Measurements from ENCODE around the gene HYAL1. TPM values are rescaled to one million over a fixed set of nuclear protein-coding genes. Genes with fewer than 3 reads are reported as not detected.

Gene HYAL1
- total and polyA plus RNA-seq, 9 donors, result 0.86 to 2.5 (median 1.7) TPM

- Histone ChIP-seq H3K4me1 (ENCODE audit: control insufficient read depth, insufficient read depth, low read length) (peaks cover 62% of the 10 kb centered on the region), H3K27me3 (ENCODE audit: control insufficient read depth, insufficient read depth, low read length) (no peaks in the 10 kb centered on the region), H3K27ac (ENCODE audit: low read length) (peak overlapping the region; percentile 96), H3K36me3 (ENCODE audit: control insufficient read depth, insufficient read depth, low read length) (peaks cover 23% of the 10 kb centered on the region), H3K9me3 (replicated peaks; ENCODE audit: control insufficient read depth, low read depth, low read length) (no peaks in the 10 kb centered on the region), H3K4me3 (ENCODE audit: low read length) (no peak overlapping the region)
- peak; percentile 80 for DNase-seq
- 71% methylated on average over 3 of the region's 4 CpGs for WGBS (ENCODE audit: insufficient coverage)
Measured at GRCh38 chr3:50324351-50325112, 21.2 kb upstream of the HYAL1 start.

GRCh38 chr3:50323614-50324199, 20.3 kb upstream of the HYAL1 start:
- Histone ChIP-seq H3K27ac (ENCODE audit: low read length) (peak overlapping the region; percentile 96), H3K27me3 (ENCODE audit: control insufficient read depth, insufficient read depth, low read length) (no peaks in the 10 kb centered on the region), H3K36me3 (ENCODE audit: control insufficient read depth, insufficient read depth, low read length) (peaks cover 28% of the 10 kb centered on the region), H3K9me3 (replicated peaks; ENCODE audit: control insufficient read depth, low read depth, low read length) (no peaks in the 10 kb centered on the region), H3K4me3 (ENCODE audit: low read length) (no peak overlapping the region), H3K4me1 (ENCODE audit: control insufficient read depth, insufficient read depth, low read length) (peaks cover 69% of the 10 kb centered on the region)
- WGBS (ENCODE audit: insufficient coverage), result 54% methylated on average over 4 of the region's 5 CpGs
- peak; percentile 64 for DNase-seq

- peak; percentile 81 for DNase-seq
- Histone ChIP-seq H3K27me3 (ENCODE audit: control insufficient read depth, insufficient read depth, low read length) (no peaks in the 10 kb centered on the region), H3K4me3 (ENCODE audit: low read length) (no peak overlapping the region), H3K4me1 (ENCODE audit: control insufficient read depth, insufficient read depth, low read length) (peaks cover 69% of the 10 kb centered on the region), H3K9me3 (replicated peaks; ENCODE audit: control insufficient read depth, low read depth, low read length) (no peaks in the 10 kb centered on the region), H3K27ac (ENCODE audit: low read length) (peak overlapping the region; percentile 96), H3K36me3 (ENCODE audit: control insufficient read depth, insufficient read depth, low read length) (peaks cover 34% of the 10 kb centered on the region)
- WGBS (ENCODE audit: insufficient coverage), result 16% methylated on average over 3 of the region's 4 CpGs
Measured at GRCh38 chr3:50323092-50323600, 19.8 kb upstream of the HYAL1 start.

GRCh38 chr3:50322386-50323091, 19.2 kb upstream of the HYAL1 start, which contains the start of gene HYAL2:
Gene HYAL2, minus strand, starts transcription at chr3:50322745. Its CDS starts 2,256 bp downstream, at chr3:50320489.
- peak; percentile 51 for DNase-seq
- Histone ChIP-seq H3K27ac (ENCODE audit: low read length) (peak within 1 kb of the TSS; percentile 96), H3K9me3 (replicated peaks; ENCODE audit: control insufficient read depth, low read depth, low read length) (no peaks in the 10 kb centered on the region), H3K27me3 (ENCODE audit: control insufficient read depth, insufficient read depth, low read length) (no peaks in the 10 kb centered on the region), H3K4me3 (ENCODE audit: low read length) (peak within 1 kb of the TSS; percentile 74), H3K4me1 (ENCODE audit: control insufficient read depth, insufficient read depth, low read length) (peaks cover 73% of the 10 kb centered on the region), H3K36me3 (ENCODE audit: control insufficient read depth, insufficient read depth, low read length) (peaks cover 40% of the 10 kb centered on the region)
- WGBS (ENCODE audit: insufficient coverage), result 29% methylated on average over 11 of the region's 31 CpGs

- H3K4me3 ChIP-seq (ENCODE audit: low read length), result peak overlapping the region; percentile 74
- WGBS (ENCODE audit: insufficient coverage), result 1% methylated on average over 13 of the region's 14 CpGs
- peak overlapping the region; percentile 96 for H3K27ac ChIP-seq (ENCODE audit: low read length)
- H3K4me1 ChIP-seq (ENCODE audit: control insufficient read depth, insufficient read depth, low read length), result peaks cover 73% of the 10 kb centered on the region
- H3K36me3 ChIP-seq (ENCODE audit: control insufficient read depth, insufficient read depth, low read length), result peaks cover 44% of the 10 kb centered on the region
- no peak for DNase-seq
- H3K9me3 ChIP-seq (replicated peaks; ENCODE audit: control insufficient read depth, low read depth, low read length), result no peaks in the 10 kb centered on the region
- no peaks in the 10 kb centered on the region for H3K27me3 ChIP-seq (ENCODE audit: control insufficient read depth, insufficient read depth, low read length)
Measured at GRCh38 chr3:50322115-50322385, 18.7 kb upstream of the HYAL1 start.

- H3K4me3 ChIP-seq (ENCODE audit: low read length), result peak overlapping the region; percentile 74
- WGBS (ENCODE audit: insufficient coverage), result under 1% methylated on average over 41 of the region's 59 CpGs
- H3K9me3 ChIP-seq (replicated peaks; ENCODE audit: control insufficient read depth, low read depth, low read length), result no peaks in the 10 kb centered on the region
- peaks cover 50% of the 10 kb centered on the region for H3K36me3 ChIP-seq (ENCODE audit: control insufficient read depth, insufficient read depth, low read length)
- peaks cover 70% of the 10 kb centered on the region for H3K4me1 ChIP-seq (ENCODE audit: control insufficient read depth, insufficient read depth, low read length)
- peak overlapping the region; percentile 96 for H3K27ac ChIP-seq (ENCODE audit: low read length)
- no peaks in the 10 kb centered on the region for H3K27me3 ChIP-seq (ENCODE audit: control insufficient read depth, insufficient read depth, low read length)
- peak; percentile 96 for DNase-seq
Measured at GRCh38 chr3:50321336-50322114, 18.2 kb upstream of the HYAL1 start.

GRCh38 chr3:50320853-50321335, 17.5 kb upstream of the HYAL1 start:
- 0% methylated on average over 23 of the region's 45 CpGs for WGBS (ENCODE audit: insufficient coverage)
- no peaks in the 10 kb centered on the region for H3K9me3 ChIP-seq (replicated peaks; ENCODE audit: control insufficient read depth, low read depth, low read length)
- peak; percentile 92 for DNase-seq
- peaks cover 51% of the 10 kb centered on the region for H3K36me3 ChIP-seq (ENCODE audit: control insufficient read depth, insufficient read depth, low read length)
- H3K4me1 ChIP-seq (ENCODE audit: control insufficient read depth, insufficient read depth, low read length), result peaks cover 70% of the 10 kb centered on the region
- H3K27ac ChIP-seq (ENCODE audit: low read length), result peak overlapping the region; percentile 96
- H3K4me3 ChIP-seq (ENCODE audit: low read length), result peak overlapping the region; percentile 74
- no peaks in the 10 kb centered on the region for H3K27me3 ChIP-seq (ENCODE audit: control insufficient read depth, insufficient read depth, low read length)

GRCh38 chr3:50319894-50320625, 16.7 kb upstream of the HYAL1 start:
- DNase-seq, result peak; percentile 10
- no peaks in the 10 kb centered on the region for H3K27me3 ChIP-seq (ENCODE audit: control insufficient read depth, insufficient read depth, low read length)
- peak overlapping the region; percentile 85 for H3K27ac ChIP-seq (ENCODE audit: low read length)
- WGBS (ENCODE audit: insufficient coverage), result 76% methylated on average over 29 of the region's 29 CpGs
- H3K4me3 ChIP-seq (ENCODE audit: low read length), result peak overlapping the region; percentile 74
- peaks cover 67% of the 10 kb centered on the region for H3K4me1 ChIP-seq (ENCODE audit: control insufficient read depth, insufficient read depth, low read length)
- peaks cover 49% of the 10 kb centered on the region for H3K36me3 ChIP-seq (ENCODE audit: control insufficient read depth, insufficient read depth, low read length)
- H3K9me3 ChIP-seq (replicated peaks; ENCODE audit: control insufficient read depth, low read depth, low read length), result no peaks in the 10 kb centered on the region

GRCh38 chr3:50319181-50319893, 16.0 kb upstream of the HYAL1 start:
- Histone ChIP-seq H3K36me3 (ENCODE audit: control insufficient read depth, insufficient read depth, low read length) (peaks cover 51% of the 10 kb centered on the region), H3K27ac (ENCODE audit: low read length) (no peak overlapping the region)

More at GRCh38 chr3:50319181-50319893, 16.0 kb upstream of the HYAL1 start:
- Histone ChIP-seq H3K4me3 (ENCODE audit: low read length) (peak overlapping the region; percentile 0), H3K27me3 (ENCODE audit: control insufficient read depth, insufficient read depth, low read length) (no peaks in the 10 kb centered on the region), H3K9me3 (replicated peaks; ENCODE audit: control insufficient read depth, low read depth, low read length) (no peaks in the 10 kb centered on the region), H3K4me1 (ENCODE audit: control insufficient read depth, insufficient read depth, low read length) (peaks cover 62% of the 10 kb centered on the region)
- WGBS (ENCODE audit: insufficient coverage), result 91% methylated on average over 11 of the region's 16 CpGs
- DNase-seq, result peak; percentile 10
